ENCODE data around the gene RAB22A. TPM values are rescaled to one million over a fixed set of nuclear protein-coding genes. Genes with fewer than 3 reads are reported as not detected.

The RAB22A gene
- total and polyA plus RNA-seq, 2 of the 4 experiments (the other 2 are of a cell fraction): 8.2 to 8.4 TPM

DNA sequence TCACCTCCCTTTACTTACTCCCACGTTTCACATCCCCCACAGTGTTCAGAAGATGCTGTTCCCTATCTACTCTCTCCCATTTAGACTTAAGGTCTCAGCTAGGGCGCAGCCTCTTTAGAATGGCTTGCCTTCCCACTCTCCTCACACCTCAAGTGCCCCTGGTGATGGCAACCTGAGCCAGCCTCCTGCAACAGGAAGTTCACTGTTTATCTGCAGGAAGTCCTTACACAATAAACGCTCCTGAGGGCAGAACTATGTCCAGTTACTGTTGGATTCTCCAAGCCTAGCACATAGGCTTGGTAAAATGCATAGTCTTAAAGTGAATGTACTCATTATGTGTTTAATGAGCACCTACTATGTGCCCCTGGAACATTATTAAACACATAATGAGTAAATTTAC, 21.9 kb upstream of the RAB22A start:
- intact Hi-C loops (cut with micrococcal nuclease) (no loop called here), dilution Hi-C loops (cut with HindIII; ENCODE audit: low sequenced_read_pairs, unreplicated experiment) (no loop called here), in situ Hi-C loops (cut with MboI; ENCODE audit: low sequenced_read_pairs) (no loop called here)
- Histone ChIP-seq H3K18ac (ENCODE audit: low read depth, low read length) (no peak overlapping the region), H3K27ac (ENCODE audit: insufficient read depth, low read length) (no peak overlapping the region), H3K9ac (ENCODE audit: low read depth, low read length) (no peak overlapping the region), H3K36me3 (ENCODE audit: control insufficient read depth, insufficient read depth, low read length) (peaks cover 22% of the 10 kb centered on the region), H2AK9ac (replicated peaks; ENCODE audit: low read depth, low read length, poor library complexity) (no peak overlapping the region), H3K14ac (replicated peaks; ENCODE audit: low read depth, low read length) (no peak overlapping the region), H4K91ac (ENCODE audit: insufficient read depth, low read depth, low read length) (no peak overlapping the region), H2BK20ac (ENCODE audit: low read depth, low read length) (no peak overlapping the region), H3K4me1 (ENCODE audit: control insufficient read depth, insufficient read depth, low read length) (peaks cover 2% of the 10 kb centered on the region; the same call in 1 of the 2 replicates), H3K9me3 (ENCODE audit: control insufficient read depth, insufficient read depth, low read length) (no peaks in the 10 kb centered on the region), H3K4me2 (ENCODE audit: low read depth, low read length) (no peak overlapping the region), H3K23ac (ENCODE audit: low read depth, low read length) (no peak overlapping the region), H2BK5ac (ENCODE audit: low read depth, low read length, poor library complexity, severe bottlenecking) (no peak overlapping the region), H3K4me3 (ENCODE audit: insufficient read depth, low read depth, low read length) (no peak overlapping the region), H4K5ac (ENCODE audit: low read depth, low read length) (no peak overlapping the region), H2AFZ (replicated peaks; ENCODE audit: low read length, poor library complexity) (no peak overlapping the region), H2BK120ac (ENCODE audit: low read depth, low read length) (no peak overlapping the region), H3K4ac (ENCODE audit: low read depth, low read length) (no peak overlapping the region), H3K27me3 (ENCODE audit: control insufficient read depth, insufficient read depth, low read length) (no peaks in the 10 kb centered on the region), H2AK5ac (ENCODE audit: low read depth, low read length) (no peak overlapping the region), H3K79me1 (ENCODE audit: low read depth in 1 of 2, low read length in 2 of 2) (peaks cover 47 to 69% of the 10 kb centered on the region in 2 experiments), H3K9me1 (ENCODE audit: insufficient read depth, low read length) (peaks cover 12% of the 10 kb centered on the region; the same call in 1 of the 2 replicates), H4K20me1 (ENCODE audit: insufficient read depth, low read length) (peaks cover 13% of the 10 kb centered on the region; the same call in 1 of the 2 replicates), H2BK15ac (ENCODE audit: low read depth, low read length) (no peak overlapping the region), H3K56ac (ENCODE audit: extremely low read depth, insufficient read depth, low read length) (no peak overlapping the region), H4K8ac (ENCODE audit: low read depth in 2 of 2, low read length in 2 of 2) (no peak overlapping the region)
- DNase-seq: no peak
- no peak for ATAC-seq (ENCODE audit: low read depth)
- WGBS, 2 experiments (ENCODE audit: extremely low coverage in 2 of 2, insufficient read length in 1 of 2): 73% methylated on average over 3 of the region's 3 CpGs; no CpG with 5 or more reads in 1 of the 2 experiments
- BruUV-seq (replicated peaks): no TSS peak
- ChIA-PET POLR2A (ENCODE audit: unreplicated experiment) (no interaction called here), CTCF (no interaction called here)
- TF ChIP-seq NFE2L2 (IDR thresholded peaks at IDR 0.05; ENCODE audit: low read depth, low read length) (no peak), CHD1 (IDR thresholded peaks at IDR 0.05; ENCODE audit: low read depth, low read length) (no peak), USF2 (IDR thresholded peaks at IDR 0.05; ENCODE audit: low read depth, low read length) (no peak), MAZ (IDR thresholded peaks at IDR 0.05; ENCODE audit: borderline replicate concordance, low read depth, low read length) (no peak), SMC3 (IDR thresholded peaks at IDR 0.05; ENCODE audit: low read depth, low read length) (no peak), MAFK (IDR thresholded peaks at IDR 0.05; ENCODE audit: low read depth, low read length) (no peak), RFX5 (IDR thresholded peaks at IDR 0.05; ENCODE audit: low read depth, low read length) (no peak), CEBPB (IDR thresholded peaks at IDR 0.05; ENCODE audit: low read depth, low read length) (no peak), POLR2A (IDR thresholded peaks at IDR 0.05; ENCODE audit: low read depth, low read length) (no peak), RCOR1 (IDR thresholded peaks at IDR 0.05; ENCODE audit: insufficient replicate concordance, low read length) (no peak), RAD21 (IDR thresholded peaks at IDR 0.05; ENCODE audit: low read length) (no peak), MXI1 (IDR thresholded peaks at IDR 0.05; ENCODE audit: borderline replicate concordance, low read depth, low read length) (no peak), BHLHE40 (IDR thresholded peaks at IDR 0.05; ENCODE audit: low read depth, low read length) (no peak), FOS (IDR thresholded peaks at IDR 0.05; ENCODE audit: low read depth, low read length) (no peak)
- TF ChIP-seq, protein P1, sequence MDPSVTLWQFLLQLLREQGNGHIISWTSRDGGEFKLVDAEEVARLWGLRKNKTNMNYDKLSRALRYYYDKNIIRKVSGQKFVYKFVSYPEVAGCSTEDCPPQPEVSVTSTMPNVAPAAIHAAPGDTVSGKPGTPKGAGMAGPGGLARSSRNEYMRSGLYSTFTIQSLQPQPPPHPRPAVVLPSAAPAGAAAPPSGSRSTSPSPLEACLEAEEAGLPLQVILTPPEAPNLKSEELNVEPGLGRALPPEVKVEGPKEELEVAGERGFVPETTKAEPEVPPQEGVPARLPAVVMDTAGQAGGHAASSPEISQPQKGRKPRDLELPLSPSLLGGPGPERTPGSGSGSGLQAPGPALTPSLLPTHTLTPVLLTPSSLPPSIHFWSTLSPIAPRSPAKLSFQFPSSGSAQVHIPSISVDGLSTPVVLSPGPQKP (IDR thresholded peaks at IDR 0.05; ENCODE audit: borderline replicate concordance, low read depth, low read length): no peak
- TF ChIP-seq, protein P2, sequence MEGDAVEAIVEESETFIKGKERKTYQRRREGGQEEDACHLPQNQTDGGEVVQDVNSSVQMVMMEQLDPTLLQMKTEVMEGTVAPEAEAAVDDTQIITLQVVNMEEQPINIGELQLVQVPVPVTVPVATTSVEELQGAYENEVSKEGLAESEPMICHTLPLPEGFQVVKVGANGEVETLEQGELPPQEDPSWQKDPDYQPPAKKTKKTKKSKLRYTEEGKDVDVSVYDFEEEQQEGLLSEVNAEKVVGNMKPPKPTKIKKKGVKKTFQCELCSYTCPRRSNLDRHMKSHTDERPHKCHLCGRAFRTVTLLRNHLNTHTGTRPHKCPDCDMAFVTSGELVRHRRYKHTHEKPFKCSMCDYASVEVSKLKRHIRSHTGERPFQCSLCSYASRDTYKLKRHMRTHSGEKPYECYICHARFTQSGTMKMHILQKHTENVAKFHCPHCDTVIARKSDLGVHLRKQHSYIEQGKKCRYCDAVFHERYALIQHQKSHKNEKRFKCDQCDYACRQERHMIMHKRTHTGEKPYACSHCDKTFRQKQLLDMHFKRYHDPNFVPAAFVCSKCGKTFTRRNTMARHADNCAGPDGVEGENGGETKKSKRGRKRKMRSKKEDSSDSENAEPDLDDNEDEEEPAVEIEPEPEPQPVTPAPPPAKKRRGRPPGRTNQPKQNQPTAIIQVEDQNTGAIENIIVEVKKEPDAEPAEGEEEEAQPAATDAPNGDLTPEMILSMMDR (conservative IDR thresholded peaks at IDR 0.05; ENCODE audit: low read depth, low read length): no peak

All from IMR-90 (cell line).